Astrocyte of the hippocampus (primary cell): ENCODE measurements around the gene PNPT1.

ENCODE experiments used
- DNase-seq: peaks from one replicate; pipeline ENCODE4 v3.0.0; 2011; ENCODE audit warnings: low read depth, low spot score

The PNPT1 gene

DNA sequence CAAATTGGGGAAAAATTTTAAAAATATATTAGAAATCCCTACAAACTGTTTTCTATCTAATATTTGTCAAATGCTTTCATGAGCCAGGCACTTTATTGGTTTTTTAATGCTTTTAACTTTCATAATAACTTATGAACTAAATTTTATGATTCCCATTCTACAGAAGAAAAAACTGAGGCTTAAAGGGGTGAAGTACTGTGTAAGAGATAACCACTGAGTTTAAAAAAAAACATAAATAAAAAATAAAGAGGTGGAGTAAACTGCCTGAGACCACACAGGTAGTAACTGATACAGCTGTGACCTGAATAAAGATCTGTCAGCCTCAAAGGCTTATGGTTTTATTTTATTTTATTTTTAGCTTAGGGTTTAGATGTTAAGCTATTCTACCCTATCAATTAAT, 24.7 kb downstream of the PNPT1 start:
- DNase-seq: no peak

GRCh38 chr2:55653255-55653654, 40.4 kb downstream of the PNPT1 start:
- no peak for DNase-seq

DNA sequence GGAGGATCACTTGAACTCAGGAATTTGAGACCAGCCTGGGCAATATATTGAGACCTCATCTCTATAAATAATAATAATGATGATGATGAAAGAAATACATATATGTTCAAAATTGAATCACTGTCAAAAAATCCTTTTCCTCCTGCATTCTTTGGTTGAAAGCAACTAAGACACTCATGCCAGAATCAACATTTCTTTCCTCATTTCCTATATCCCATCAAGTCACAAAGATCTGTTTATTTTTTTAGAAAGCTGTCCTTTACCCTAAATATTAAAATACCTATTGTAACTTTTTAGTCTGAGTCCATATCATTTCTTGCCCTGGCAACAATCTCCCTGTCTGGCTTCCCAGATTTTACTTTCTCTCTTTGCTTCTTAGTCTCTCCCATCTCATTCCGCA, 44.4 kb downstream of the PNPT1 start:
- DNase-seq: no peak

GRCh38 chr2:55636831-55637230, 56.8 kb downstream of the PNPT1 start:
- DNase-seq: no peak

- no peak for DNase-seq
Measured at GRCh38 chr2:55628931-55629330, 64.7 kb downstream of the PNPT1 start.

- DNase-seq: no peak
Measured at GRCh38 chr2:55627915-55628314, 65.7 kb downstream of the PNPT1 start.

DNA sequence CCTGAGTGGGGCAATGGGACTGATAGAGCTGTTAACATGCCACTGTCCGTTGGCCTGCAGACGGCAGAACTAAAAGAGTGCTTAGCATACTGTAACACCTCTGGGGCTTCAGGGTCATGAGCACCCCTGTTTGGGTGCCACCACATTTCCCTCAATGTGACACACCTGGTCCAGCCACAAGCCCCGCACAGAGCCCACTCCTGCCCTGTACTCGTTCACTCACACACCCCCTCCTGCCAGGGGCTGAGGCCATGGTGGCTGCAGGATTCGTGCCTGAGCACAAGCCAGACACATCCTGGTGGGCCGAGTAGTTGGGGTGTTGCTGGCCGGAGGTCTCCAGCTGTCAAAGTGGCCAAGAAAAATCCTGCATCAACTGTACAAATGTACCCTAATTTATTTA, 71.8 kb downstream of the PNPT1 start:
- no peak for DNase-seq

DNA sequence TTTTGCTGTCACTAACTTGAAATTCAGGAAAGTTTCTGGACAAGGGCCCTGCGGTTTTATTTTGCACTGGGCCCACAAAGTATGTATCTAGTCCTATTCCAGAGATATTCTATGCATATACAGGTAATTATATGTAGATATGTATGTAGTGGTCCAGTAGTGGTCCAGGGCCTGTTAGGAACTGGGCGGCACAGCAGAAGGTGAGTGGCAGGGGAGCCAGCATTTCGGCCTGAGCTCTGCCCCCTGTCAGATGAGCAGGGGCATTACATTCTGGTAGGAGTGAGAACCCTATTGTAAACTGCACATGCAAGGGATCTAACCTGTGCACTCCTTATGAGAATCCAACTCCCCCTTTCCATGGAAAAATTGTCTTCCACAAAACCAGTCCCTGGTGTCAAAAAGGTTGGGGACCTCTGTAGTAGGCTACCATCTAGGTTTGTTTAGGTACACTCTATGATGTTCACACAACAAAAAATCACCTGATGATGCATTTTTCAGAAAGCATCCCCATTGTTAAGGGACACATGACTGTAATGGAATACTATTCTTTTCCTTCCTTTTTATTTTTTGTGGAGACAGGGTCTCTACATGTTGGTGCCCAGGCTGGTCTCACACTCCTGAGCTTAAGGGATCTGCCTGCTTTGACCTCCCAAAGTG, 73.4 kb downstream of the PNPT1 start:
- DNase-seq: peak; percentile 13

GRCh38 chr2:55618275-55619055, 75.2 kb downstream of the PNPT1 start:
- DNase-seq: peak; percentile 70

DNA sequence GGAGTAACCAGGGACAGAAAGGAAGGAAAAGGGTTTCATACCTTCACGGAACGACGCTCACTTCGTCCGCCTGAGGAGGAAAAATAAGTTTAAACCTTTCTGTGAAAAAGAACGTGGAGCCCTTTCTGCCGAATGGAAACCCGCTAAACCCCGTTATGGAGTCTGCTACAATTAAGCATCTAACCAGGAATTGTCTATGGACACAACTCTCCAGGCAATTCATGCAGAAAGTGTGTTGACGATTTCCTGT, 75.7 kb downstream of the PNPT1 start:
- no peak for DNase-seq

- peak; percentile 100 for DNase-seq
Measured at GRCh38 chr2:55617175-55618024, 76.2 kb downstream of the PNPT1 start, which contains the start of gene PPP4R3B. Gene PPP4R3B (minus strand): TSS chr2:55617622. CDS start chr2:55617285, 337 bp downstream.

DNA sequence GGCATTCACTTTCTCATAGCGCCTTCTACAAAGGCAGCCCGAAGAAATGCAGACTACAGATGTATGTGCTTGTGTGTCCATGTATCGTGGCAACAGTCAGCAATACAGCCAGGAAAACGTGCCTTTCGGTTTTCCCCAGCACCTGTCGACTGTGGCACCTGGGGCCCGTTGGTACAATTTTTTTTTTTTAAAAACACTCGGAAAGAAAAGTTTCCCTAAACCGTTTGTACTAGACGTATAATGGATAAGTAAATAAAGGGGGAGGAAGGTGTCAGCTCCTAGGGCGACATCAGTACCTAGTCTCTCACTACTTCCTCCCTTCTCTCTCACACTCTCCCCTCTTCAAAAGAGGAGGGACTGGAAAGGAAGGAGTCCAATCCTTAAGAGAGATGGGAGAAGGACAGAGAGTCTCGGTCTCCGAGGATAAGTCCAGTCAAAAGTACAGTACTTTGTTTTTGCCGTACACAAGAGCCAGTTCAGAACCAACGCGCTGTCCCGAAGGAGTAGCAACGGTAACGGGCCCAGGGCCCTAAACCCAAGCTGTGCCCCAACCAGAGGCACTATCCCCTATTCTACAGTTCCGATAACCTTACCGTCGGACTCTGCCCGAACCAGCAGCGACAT, 77.0 kb downstream of the PNPT1 start:
- peak; percentile 69 for DNase-seq

- DNase-seq: no peak
Measured at GRCh38 chr2:55611997-55612396, 81.6 kb downstream of the PNPT1 start.

DNA sequence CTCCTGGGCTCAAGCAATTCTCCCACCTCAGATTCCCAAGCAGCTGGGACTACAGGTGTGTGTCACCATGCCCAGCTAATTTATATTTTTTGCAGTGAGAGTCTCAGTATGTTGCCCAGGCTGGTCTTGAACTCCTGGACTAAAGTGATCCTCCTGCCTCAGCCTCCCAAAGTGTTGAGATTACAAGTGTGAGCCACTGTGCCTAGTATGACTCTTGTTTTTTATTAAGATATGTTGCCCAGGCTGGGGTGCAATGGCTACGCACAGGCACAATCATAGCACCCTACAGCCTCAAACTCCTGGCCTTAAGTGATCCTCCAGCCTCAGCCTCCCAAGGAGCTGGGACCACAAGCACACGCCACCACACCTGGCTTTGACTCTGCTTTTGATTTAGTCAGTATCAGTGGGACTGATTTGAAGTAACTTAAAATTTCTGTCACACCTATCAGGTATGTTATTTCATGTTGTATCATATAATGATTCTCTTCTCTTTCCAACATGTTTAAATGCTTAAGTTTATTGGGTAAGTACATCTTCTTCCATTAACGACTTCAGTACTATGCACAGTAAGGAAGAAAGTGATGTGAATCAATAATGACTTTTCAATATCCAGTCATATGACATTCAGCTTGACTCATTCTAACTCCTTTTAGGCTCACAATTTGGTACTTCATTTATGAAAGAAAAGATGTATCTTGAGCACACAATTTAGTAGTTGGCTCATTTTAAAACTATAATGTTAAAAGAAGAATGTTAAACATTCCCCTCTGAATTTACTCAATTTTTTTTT, 82.5 kb downstream of the PNPT1 start:
- no peak for DNase-seq

DNA sequence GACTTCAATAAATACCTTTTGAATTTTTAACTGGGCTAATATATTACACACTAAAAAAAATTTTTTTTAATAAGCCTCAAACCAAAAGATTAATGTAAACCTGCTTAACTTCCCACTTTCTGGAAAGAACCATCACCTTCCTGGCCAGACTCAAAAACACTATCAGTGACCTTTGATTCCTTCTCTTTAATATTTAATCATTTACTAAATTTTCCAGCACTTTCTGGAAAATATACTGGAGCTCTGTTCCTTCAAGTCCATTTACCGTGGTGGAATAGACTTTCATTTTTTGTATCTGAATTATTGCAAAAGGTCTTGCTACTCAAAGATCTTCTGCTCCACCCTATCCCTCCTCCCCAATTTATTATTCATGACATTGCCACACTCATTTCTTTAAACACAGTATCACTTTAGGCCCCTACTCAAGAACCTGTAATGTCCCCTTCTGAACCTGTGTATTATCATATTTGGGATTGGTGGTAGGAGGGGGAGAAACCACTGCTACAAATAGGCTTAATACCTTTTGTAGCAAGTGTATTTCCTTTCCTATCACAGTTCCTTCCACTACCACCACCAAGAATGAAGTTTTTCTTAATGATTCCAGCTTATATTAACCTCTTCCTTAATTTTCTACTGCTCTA, 83.6 kb downstream of the PNPT1 start:
- no peak for DNase-seq

GRCh38 chr2:55609193-55609794, 84.3 kb downstream of the PNPT1 start:
- no peak for DNase-seq

- no peak for DNase-seq
Measured at GRCh38 chr2:55607717-55608116, 85.9 kb downstream of the PNPT1 start.

DNA sequence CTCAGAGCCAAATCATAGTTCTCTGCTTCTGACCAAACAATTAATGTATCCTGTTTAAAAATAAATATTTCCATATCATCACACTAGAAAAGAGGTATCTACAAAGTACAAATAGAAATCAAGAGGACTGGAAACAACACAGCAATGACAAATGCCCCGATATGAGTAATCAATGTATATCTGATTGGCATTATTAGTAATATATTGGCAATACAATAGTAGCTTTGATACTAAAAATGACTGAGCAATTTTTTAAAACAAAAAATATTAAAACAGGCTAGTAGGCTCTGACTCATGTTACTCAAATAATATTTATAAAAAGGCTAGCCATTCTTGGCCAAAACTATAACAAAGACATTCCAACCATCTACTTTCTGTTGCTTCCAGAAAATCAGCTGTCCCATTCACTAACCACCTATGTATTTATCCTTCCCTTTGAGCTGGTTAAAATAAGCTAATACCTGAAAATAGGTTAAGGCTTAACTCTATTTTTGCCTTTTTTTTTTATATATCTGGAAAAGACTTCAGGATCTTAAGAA, 89.5 kb downstream of the PNPT1 start:
- DNase-seq: peak; percentile 25

- no peak for DNase-seq
Measured at GRCh38 chr2:55601849-55602248, 91.8 kb downstream of the PNPT1 start.
